Prostate gland (tissue), 2 donors: ENCODE results near the gene CTDNEP1.

ENCODE experiments used
- POLR2A ChIP-seq: fragments of 450-650 bp; IDR thresholded peaks from one replicate; pipeline ENCODE4 v1.6.1; 2016; ENCODE audit warnings: antibody characterized with exemption, mild to moderate bottlenecking
- TF ChIP-seq, protein P1 (sequence below), 4 experiments: fragments of 200-600 bp in 2 of 4; fragments of 450-650 bp in 2 of 4; sonication (generic) in 2 of 4; IDR thresholded peaks; 1 replicate in 3 of 4; 2 replicates in 1 of 4; pipeline ENCODE4 v1.5.1; 2016 to 2019; ENCODE audit warnings: antibody characterized with exemption in 4 of 4, mild to moderate bottlenecking in 2 of 4, moderate library complexity in 2 of 4

DNA sequence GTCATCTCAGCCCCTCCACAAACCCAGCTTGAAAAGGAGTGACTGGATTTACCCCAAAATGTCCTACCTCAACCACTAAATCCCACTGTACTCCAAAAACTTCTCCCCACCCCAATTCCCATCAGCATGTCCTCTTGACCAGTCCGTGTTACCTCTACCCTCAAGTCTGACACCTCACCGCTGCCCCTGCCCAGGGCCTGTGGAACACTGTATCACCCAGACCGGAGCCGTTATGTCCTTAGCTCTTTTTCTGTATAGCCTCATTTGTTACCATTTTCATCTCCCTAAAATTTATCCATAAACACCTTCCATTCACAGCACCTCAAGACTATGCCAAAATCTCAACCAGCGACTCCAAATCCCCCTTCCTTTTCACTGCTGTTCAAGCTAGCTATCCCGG lies 14.7 kb downstream of the CTDNEP1 start:
- TF ChIP-seq POLR2A: no peak
- TF ChIP-seq, protein P1, sequence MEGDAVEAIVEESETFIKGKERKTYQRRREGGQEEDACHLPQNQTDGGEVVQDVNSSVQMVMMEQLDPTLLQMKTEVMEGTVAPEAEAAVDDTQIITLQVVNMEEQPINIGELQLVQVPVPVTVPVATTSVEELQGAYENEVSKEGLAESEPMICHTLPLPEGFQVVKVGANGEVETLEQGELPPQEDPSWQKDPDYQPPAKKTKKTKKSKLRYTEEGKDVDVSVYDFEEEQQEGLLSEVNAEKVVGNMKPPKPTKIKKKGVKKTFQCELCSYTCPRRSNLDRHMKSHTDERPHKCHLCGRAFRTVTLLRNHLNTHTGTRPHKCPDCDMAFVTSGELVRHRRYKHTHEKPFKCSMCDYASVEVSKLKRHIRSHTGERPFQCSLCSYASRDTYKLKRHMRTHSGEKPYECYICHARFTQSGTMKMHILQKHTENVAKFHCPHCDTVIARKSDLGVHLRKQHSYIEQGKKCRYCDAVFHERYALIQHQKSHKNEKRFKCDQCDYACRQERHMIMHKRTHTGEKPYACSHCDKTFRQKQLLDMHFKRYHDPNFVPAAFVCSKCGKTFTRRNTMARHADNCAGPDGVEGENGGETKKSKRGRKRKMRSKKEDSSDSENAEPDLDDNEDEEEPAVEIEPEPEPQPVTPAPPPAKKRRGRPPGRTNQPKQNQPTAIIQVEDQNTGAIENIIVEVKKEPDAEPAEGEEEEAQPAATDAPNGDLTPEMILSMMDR (IDR thresholded peaks at IDR 0.05): no peak
